ENCODE data around the gene CCDC187. TPM values are rescaled to one million over a fixed set of nuclear protein-coding genes. Genes with fewer than 3 reads are reported as not detected.

The CCDC187 gene
- total RNA-seq, 6 experiments from 2014 or later: 0.09 to 0.80 (median 0.62) TPM; not detected in 3

DNA sequence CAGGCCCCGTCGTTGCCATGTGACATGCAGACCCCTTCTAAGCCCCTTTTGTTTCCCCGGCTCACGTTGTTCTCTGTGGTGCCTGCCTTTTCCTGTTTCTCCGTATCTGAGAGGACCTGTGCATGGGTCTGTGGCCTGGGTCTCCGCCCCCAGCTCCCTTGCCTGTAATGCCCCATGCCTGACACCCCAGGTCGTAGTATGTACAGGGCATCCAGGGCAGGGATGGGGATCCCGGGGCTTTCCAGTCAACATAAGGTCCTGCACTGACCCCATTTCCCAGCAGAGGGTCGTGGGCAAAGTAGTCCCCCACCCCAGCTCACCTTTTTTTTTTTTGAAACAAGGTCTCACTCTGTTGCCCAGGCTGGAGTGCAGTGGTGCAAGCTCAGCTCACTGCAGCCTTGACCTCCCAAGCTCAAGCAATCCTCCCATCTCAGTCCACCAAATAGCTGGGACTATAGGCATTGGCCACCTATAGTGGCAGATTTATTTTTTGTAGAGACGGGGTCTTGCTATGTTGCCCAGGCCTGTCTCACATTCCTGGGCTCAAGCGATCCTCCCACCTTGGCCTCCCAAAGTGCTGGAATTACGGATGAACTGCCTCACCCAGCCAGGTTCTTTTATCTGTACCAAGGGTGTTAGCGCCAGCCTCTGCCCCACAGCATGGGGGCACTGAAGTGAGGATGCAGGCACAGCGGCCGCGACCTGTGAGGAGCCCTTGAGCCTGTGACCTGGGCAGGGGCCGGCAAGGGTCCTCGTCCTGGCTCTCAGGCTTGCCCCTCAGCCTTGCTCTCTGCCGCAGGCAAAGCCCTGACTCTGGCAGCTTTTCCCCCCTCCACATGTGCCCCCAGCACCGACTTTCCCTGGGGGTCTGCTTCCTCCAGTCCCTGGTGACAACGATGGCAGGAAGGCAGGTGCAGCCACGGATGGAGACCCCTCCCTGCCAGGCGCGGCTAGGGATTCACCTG, 39.2 kb downstream of the CCDC187 start:
- H3K4me1 ChIP-seq: peaks cover 0 to 6% (median 0%) of the 10 kb centered on the region in 4 donors
- ATAC-seq (no peak), DNase-seq (no peak)
- no peaks in the 10 kb centered on the region for H3K27me3 ChIP-seq
- H3K27ac ChIP-seq: no peak overlapping the region
- no peak overlapping the region for H3K4me3 ChIP-seq
- WGBS (ENCODE audit: insufficient coverage, low coverage, low lambda C conversion rate, missing lambda C conversion rate): 68% methylated on average over 9 of the region's 24 CpGs
- no peak for TF ChIP-seq CTCF (IDR thresholded peaks at IDR 0.05)
- TF ChIP-seq POLR2A (IDR thresholded peaks at IDR 0.05): no peak
- intact Hi-C loops (cut with DNase I): no loop called here
- H3K9me3 ChIP-seq: no peaks in the 10 kb centered on the region
- H3K36me3 ChIP-seq: no peaks in the 10 kb centered on the region

GRCh38 chr9:136264031-136264430, 39.9 kb downstream of the CCDC187 start:
- no peak for TF ChIP-seq POLR2A (IDR thresholded peaks at IDR 0.05)
- H3K4me3 ChIP-seq: no peak overlapping the region
- no peak for DNase-seq
- no peaks in the 10 kb centered on the region for H3K9me3 ChIP-seq
- intact Hi-C loops (cut with DNase I): no loop called here
- ATAC-seq: no peak
- H3K36me3 ChIP-seq: no peaks in the 10 kb centered on the region
- H3K27ac ChIP-seq: no peak overlapping the region
- H3K4me1 ChIP-seq: peaks cover 0 to 6% (median 0%) of the 10 kb centered on the region in 4 donors
- WGBS (ENCODE audit: insufficient coverage, low coverage, low lambda C conversion rate, missing lambda C conversion rate): 80% methylated on average over 2 of the region's 19 CpGs
- no peaks in the 10 kb centered on the region for H3K27me3 ChIP-seq

- H3K4me3 ChIP-seq: no peak overlapping the region
- intact Hi-C loops (cut with DNase I): no loop called here
- H3K27ac ChIP-seq: no peak overlapping the region
- no CpG with 5 or more reads among the region's 6 CpGs for WGBS (ENCODE audit: insufficient coverage, low coverage, low lambda C conversion rate, missing lambda C conversion rate)
- H3K36me3 ChIP-seq: no peaks in the 10 kb centered on the region
- TF ChIP-seq CTCF (IDR thresholded peaks at IDR 0.05) (no peak), POLR2A (IDR thresholded peaks at IDR 0.05) (no peak)
- H3K27me3 ChIP-seq: no peaks in the 10 kb centered on the region
- peaks cover 0 to 6% (median 0%) of the 10 kb centered on the region in 4 donors for H3K4me1 ChIP-seq
- no peaks in the 10 kb centered on the region for H3K9me3 ChIP-seq
- ATAC-seq (no peak), DNase-seq (no peak)
These were observed 41.2 kb downstream of the CCDC187 start for GRCh38 chr9:136262671-136263178.

DNA sequence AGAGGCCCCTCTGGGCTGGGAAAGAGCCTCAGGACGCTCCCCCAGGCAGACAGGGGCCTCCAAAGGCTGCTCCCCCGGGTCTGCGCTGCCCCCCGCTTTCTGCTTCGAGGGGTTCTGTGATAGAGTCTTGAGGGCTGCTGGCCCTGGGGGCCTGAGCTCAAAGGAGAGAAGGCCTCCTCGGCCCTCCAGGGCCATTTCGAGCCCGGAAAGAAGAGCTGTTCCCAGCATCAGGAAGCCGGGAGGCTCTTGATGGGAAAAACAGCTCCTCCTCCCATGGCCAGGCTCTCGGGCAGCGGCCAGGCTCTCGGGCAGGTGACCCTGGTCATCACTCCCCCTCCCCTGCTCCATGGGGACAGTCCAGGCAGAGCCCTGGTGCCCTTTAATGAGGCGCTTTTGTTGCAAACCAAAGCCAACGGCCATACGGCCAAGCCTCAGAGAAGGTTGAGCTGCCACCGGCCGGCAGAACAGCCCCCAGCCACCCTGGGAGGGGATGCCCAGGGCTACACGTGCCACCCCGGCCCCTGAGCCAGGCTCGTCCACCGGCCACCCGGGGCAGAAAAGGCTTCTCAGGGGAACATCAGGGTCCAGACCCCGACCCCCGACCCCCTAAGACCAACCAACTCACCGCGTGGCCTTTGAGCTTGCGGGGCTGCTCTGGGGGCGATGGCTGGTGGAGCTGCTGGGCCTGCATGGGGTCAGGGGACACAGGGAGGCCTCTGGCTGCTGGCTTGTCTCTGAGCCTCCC, 42.0 kb downstream of the CCDC187 start:
- Histone ChIP-seq H3K27ac (no peak overlapping the region), H3K9me3 (no peaks in the 10 kb centered on the region), H3K27me3 (no peaks in the 10 kb centered on the region), H3K36me3 (no peaks in the 10 kb centered on the region), H3K4me1 (no peaks in the 10 kb centered on the region), H3K4me3 (no peak overlapping the region)
- DNase-seq: no peak
- no peak for TF ChIP-seq CTCF (IDR thresholded peaks at IDR 0.05)
- TF ChIP-seq POLR2A (IDR thresholded peaks at IDR 0.05): no peak
- no peak for ATAC-seq
- WGBS (ENCODE audit: insufficient coverage, low coverage, low lambda C conversion rate, missing lambda C conversion rate): 40% methylated on average over 3 of the region's 28 CpGs
- intact Hi-C loops (cut with DNase I): no loop called here

Data from right lobe of liver (tissue), 6 donors.